ENCODE data around the gene GJA9. TPM values are rescaled to one million over a fixed set of nuclear protein-coding genes. Genes with fewer than 3 reads are reported as not detected.
"Not testable (repeated sequence)": the region's sequence is repeated elsewhere in the genome, so short reads cannot be mapped to it uniquely, and the experiment has no call there.

Gene GJA9
- not detected for total RNA-seq
- 0 reads per million in 2 donors for total RNA-seq

DNA sequence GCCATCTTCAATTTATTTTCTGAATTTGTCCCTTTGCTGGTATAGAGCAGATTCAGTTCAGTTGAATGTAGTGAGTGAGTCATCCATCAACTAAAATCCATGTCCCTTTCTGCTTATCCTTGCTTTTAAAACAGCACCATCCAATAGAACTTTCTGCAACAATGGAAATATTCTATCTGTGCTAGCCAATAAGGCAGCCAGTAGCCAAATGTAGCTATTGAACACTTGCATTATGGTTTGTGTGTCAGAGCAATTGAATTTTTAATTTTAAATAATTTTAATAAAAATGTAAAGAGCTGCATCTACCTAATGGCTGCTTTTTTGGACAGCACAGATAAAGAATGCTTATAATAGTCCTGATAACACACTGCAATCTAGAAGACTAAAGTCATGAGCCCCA, at the start of gene GJA9:
GJA9 (minus strand) TSS at position 101 of the 400 bp plus-strand sequence. CDS start 5,489 bp downstream, outside the sequence.
- Mint-ChIP-seq H3K27me3 (no peaks in the 10 kb centered on the region), H3K27ac (no peak within 1 kb of the TSS), H3K4me1 (no peaks in the 10 kb centered on the region), H3K4me3 (no peak within 1 kb of the TSS), H3K36me3 (ENCODE audit: low read depth) (no peaks in the 10 kb centered on the region)
- ATAC-seq, result no peak
- DNase-seq, result no peak
- H3K9me3 ChIP-seq (ENCODE audit: control insufficient read depth, low read length, poor library complexity, severe bottlenecking), result no peaks in the 10 kb centered on the region

DNA sequence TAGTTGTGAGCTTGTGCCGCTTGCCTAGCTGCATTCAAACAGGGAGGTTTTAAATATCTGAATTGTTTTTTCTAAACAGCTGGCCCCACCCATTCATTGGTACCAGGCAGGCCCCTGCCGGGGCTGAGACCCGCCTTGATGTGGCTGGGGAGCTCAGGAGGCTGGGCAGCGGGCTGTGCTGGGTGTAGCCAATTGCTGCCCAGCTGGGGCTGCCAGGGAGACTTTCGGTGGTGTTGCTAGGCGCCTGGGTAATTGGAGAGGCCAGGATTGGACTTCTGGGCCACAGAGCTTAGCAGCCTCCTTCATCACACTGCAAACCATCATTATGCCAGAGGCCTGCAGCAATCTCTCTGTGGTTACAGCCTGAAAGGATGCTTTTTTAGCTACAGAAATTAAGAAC, 48.1 kb upstream of the GJA9 start:
- no peaks in the 10 kb centered on the region for H3K27me3 Mint-ChIP-seq
- no peaks in the 10 kb centered on the region for H3K36me3 Mint-ChIP-seq (ENCODE audit: low read depth)
- no peak for DNase-seq
- H3K27ac Mint-ChIP-seq, result peak overlapping the region; percentile 8
- no peak for ATAC-seq
- no peaks in the 10 kb centered on the region for H3K9me3 ChIP-seq (ENCODE audit: control insufficient read depth, low read length, poor library complexity, severe bottlenecking)
- no peak overlapping the region for H3K4me3 Mint-ChIP-seq
- H3K4me1 Mint-ChIP-seq, result no peaks in the 10 kb centered on the region

DNA sequence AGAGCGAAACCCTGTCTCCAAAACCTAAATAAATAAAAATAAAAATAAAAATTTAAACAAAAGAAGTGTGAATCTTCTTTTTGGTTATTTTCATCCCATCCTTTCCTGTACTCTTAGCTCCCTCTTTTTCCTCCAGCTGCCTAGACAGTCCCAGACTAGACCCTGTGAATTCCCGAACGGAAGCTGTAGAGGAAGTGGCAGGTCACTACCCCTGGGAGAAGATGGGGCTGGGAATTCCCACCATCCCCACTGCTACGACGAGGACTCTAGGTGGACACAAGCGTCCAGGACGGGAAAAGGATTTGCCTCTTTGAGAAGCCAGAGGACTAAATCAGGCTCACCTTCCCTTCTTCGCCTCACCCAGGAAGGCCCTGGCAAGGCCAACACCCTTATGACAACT, 47.7 kb upstream of the GJA9 start:
- DNase-seq (no peak), ATAC-seq (no peak)
- H3K9me3 ChIP-seq (ENCODE audit: control insufficient read depth, low read length, poor library complexity, severe bottlenecking), result no peaks in the 10 kb centered on the region
- Mint-ChIP-seq H3K36me3 (ENCODE audit: low read depth) (no peaks in the 10 kb centered on the region), H3K4me3 (no peak overlapping the region), H3K4me1 (no peaks in the 10 kb centered on the region), H3K27ac (no peak overlapping the region), H3K27me3 (no peaks in the 10 kb centered on the region)

DNA sequence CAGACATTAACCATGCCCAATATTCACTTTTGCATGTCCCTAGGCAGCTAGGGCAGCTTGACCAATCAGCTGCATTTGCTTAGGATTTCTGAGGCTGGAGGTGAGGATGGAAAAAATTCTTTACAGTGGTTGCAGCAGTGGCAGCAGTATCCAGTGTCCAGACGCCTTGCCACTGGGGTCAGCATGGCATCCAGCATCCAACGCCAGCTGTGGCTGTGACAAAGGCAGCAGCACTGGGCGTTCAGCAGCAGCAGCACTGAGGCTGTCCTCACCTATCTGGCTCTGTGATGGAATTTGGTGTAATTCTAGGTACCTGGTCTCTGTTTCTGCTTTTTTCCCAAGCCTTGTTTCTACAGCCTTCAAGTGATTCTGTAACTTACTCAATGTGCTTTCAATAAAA, 44.7 kb upstream of the GJA9 start:
- no peak overlapping the region for H3K4me3 Mint-ChIP-seq
- ATAC-seq (no peak), DNase-seq (no peak)
- no peaks in the 10 kb centered on the region for H3K9me3 ChIP-seq (ENCODE audit: control insufficient read depth, low read length, poor library complexity, severe bottlenecking)
- H3K27ac Mint-ChIP-seq, result no peak overlapping the region
- H3K36me3 Mint-ChIP-seq (ENCODE audit: low read depth), result no peaks in the 10 kb centered on the region
- no peaks in the 10 kb centered on the region for H3K27me3 Mint-ChIP-seq
- no peaks in the 10 kb centered on the region for H3K4me1 Mint-ChIP-seq

DNA sequence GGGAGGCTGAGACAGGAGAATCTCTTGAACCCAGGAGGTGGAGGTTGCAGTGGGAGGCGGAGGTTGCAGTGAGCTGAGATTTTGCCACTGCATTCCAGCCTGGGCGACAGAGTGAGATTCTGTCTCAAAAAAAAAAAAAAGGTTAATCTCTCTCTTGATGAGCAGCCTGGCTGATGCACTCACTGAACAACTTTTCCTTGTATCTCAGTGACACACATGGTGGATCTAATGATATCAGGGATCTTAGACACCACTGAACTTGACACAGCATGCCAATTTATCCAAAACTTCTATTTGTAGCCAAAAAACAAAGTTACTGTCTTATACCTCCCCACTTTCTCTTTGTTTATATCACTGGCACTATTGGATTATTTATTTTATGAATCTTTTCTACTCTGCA, 44.0 kb upstream of the GJA9 start:
- H3K4me3 Mint-ChIP-seq, result no peak overlapping the region

DNA sequence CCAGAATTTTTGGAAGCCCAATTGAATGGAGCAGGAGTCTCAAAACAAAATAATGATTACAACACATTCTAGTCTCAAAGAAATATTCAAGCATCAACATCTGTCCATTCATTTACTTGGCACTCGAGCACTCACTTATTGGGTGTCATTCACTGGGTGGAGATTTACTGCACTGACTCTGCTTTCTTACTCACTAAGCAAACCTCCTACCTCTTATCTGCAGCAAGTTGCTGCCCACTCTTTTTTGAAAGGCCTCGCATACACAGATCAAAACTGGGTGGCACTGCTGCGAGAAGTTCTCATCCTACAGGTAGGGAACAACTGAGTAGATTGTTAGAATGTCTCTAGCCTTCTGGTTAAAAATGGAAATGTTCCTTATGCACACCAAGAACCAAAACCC, 42.2 kb upstream of the GJA9 start:
- ATAC-seq (no peak), DNase-seq (no peak)
- no peaks in the 10 kb centered on the region for H3K9me3 ChIP-seq (ENCODE audit: control insufficient read depth, low read length, poor library complexity, severe bottlenecking)
- Mint-ChIP-seq H3K27ac (no peak overlapping the region), H3K27me3 (no peaks in the 10 kb centered on the region), H3K4me3 (no peak overlapping the region), H3K36me3 (ENCODE audit: low read depth) (no peaks in the 10 kb centered on the region), H3K4me1 (peaks cover 4% of the 10 kb centered on the region)

More for the DNA sequence above, 44.0 kb upstream of the GJA9 start:
- ATAC-seq (no peak), DNase-seq (no peak)
- H3K36me3 Mint-ChIP-seq (ENCODE audit: low read depth), result no peaks in the 10 kb centered on the region
- no peak overlapping the region for H3K27ac Mint-ChIP-seq
- H3K9me3 ChIP-seq (ENCODE audit: control insufficient read depth, low read length, poor library complexity, severe bottlenecking), result no peaks in the 10 kb centered on the region
- no peaks in the 10 kb centered on the region for H3K4me1 Mint-ChIP-seq
- no peaks in the 10 kb centered on the region for H3K27me3 Mint-ChIP-seq

DNA sequence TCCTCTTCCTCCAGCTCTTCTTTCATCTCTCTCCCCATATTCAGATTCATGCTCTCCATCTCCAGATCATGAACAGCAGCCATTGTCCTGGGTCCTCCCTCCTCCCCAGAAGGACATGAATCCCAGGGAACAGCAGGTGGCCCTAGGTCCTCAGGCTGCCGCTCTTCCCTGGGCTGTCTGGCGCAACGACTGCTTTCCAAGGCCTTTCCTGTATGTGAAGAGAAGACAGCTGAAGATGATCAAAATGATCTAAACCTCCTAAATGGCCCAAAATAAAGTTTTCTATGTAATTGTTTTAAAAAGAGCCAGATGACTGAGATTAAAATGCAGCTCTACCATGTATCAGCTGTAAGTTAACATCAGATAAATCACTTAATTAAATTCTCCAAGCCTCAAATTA, 37.7 kb upstream of the GJA9 start:
- Mint-ChIP-seq H3K4me1 (peaks cover 4% of the 10 kb centered on the region), H3K27ac (no peak overlapping the region), H3K4me3 (no peak overlapping the region), H3K36me3 (ENCODE audit: low read depth) (no peaks in the 10 kb centered on the region), H3K27me3 (no peaks in the 10 kb centered on the region)
- no peak for DNase-seq
- H3K9me3 ChIP-seq (ENCODE audit: control insufficient read depth, low read length, poor library complexity, severe bottlenecking), result no peaks in the 10 kb centered on the region
- ATAC-seq, result no peak

DNA sequence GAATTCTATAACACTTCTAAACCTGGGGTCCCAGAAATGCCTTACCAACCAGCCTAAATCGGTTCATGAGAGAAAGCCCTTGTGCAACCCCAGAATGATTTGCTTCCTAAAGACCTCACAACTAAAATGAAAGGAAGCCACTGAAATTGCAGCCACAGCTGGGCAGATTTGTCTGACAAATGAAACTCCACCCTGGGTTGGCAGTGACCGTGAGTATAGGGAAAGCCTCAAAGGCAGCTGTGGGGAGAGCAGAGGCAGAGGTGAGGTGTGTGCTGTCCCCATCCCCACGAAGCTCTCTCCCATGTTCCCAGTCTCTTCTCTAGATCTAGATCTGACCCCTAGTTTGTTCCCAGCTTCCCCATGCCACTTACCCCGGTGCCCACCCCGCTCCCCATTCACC, 37.2 kb upstream of the GJA9 start:
- no peak overlapping the region for H3K4me3 Mint-ChIP-seq
- H3K27ac Mint-ChIP-seq, result no peak overlapping the region
- peaks cover 4% of the 10 kb centered on the region for H3K4me1 Mint-ChIP-seq
- ATAC-seq (no peak), DNase-seq (no peak)
- H3K27me3 Mint-ChIP-seq, result no peaks in the 10 kb centered on the region
- no peaks in the 10 kb centered on the region for H3K36me3 Mint-ChIP-seq (ENCODE audit: low read depth)
- no peaks in the 10 kb centered on the region for H3K9me3 ChIP-seq (ENCODE audit: control insufficient read depth, low read length, poor library complexity, severe bottlenecking)

DNA sequence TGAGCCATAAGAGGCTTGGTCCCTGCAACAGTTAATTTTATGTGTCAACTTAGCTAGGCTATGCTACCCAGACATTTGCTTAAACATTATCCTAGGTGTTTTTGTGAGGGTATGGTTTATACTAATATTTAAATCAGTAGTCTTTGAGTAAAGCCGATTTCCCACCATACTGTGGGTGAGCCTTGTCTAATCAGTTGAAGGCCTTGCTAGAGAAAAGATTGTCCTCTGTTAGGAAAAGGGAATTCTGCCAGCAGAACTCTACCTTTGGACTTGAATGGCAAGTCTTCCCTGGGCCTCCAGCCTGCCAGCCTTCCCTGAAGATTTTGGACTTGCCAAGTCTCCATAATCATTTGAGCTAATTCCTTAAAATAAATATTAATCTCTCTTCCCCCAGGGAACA, 36.4 kb upstream of the GJA9 start:
- no peak for DNase-seq
- Mint-ChIP-seq H3K4me1 (peaks cover 4% of the 10 kb centered on the region), H3K27me3 (no peaks in the 10 kb centered on the region), H3K27ac (no peak overlapping the region), H3K36me3 (ENCODE audit: low read depth) (no peaks in the 10 kb centered on the region), H3K4me3 (no peak overlapping the region)
- ATAC-seq, result no peak
- no peaks in the 10 kb centered on the region for H3K9me3 ChIP-seq (ENCODE audit: control insufficient read depth, low read length, poor library complexity, severe bottlenecking)

DNA sequence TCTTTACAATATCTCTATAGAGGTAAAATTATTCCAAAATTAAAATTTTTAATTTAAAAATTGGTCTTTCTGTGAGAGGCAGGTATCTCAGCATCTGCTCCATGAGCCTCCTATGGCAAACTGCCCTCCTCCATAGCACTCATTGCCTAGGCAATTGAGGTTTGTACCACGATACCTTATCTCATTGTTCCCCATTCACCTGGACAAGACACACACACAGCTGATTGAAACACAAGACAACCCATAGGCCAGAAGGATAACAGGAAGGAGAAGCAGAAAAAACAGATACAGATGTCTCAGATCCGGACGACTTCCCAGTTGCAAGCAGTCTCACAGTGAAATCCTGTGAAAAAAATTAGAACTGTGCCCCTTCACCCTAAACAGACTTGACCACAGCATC, 36.0 kb upstream of the GJA9 start:
- ATAC-seq (no peak), DNase-seq (no peak)
- Mint-ChIP-seq H3K36me3 (ENCODE audit: low read depth) (no peaks in the 10 kb centered on the region), H3K27me3 (no peaks in the 10 kb centered on the region), H3K4me3 (no peak overlapping the region), H3K27ac (no peak overlapping the region), H3K4me1 (peaks cover 4% of the 10 kb centered on the region)
- no peaks in the 10 kb centered on the region for H3K9me3 ChIP-seq (ENCODE audit: control insufficient read depth, low read length, poor library complexity, severe bottlenecking)

DNA sequence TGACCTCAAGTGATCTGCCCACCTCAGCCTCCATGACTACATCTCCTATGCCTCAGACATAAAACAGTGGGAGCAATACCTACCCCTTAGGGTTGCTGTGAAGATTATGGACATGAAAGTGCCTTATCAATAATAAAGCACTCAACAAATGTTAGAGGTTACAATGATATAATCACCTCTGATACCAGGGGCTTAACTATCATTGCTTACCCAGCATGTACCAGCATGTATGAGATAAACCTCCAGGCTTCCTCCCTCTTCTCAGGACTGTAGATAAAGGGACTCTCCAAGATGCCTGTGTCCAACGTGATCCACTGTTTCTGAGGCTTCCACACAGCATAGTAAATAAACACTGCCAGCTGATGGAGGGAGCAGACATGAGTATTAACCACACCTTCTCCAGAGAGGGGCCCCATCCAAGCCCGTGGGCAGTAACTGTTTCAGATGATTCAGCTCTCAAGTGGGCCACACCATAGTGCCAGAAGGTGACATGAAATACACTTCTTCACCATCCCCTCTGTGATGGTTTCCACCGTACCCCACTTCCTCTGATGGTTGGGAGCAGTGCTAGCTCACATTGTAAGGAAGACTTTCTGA, 34.1 kb upstream of the GJA9 start:
- H3K36me3 Mint-ChIP-seq (ENCODE audit: low read depth), result no peaks in the 10 kb centered on the region
- ATAC-seq, result no peak

DNA sequence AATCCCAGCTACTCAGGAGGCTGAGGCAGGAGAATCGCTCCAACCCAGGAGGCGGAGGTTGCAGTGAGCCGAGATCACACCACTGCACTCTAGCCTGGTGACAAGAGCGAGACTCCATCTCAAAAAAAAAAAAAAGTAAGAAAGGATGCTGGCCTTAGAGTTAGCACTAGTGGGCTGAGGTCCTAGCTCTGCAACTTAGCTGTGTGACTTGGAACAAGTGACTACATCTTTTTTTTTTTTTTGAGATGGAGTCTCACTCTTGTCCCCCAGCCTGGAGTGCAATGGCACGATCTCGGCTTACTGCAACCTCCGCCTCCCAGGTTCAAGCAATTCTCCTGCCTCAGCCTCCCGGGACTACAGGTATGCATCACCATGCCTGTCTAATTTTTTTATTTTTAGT, 33.5 kb upstream of the GJA9 start:
- not testable (repeated sequence) for H3K4me1 Mint-ChIP-seq; H3K27me3 Mint-ChIP-seq; ATAC-seq; H3K36me3 Mint-ChIP-seq (ENCODE audit: low read depth); H3K27ac Mint-ChIP-seq; H3K4me3 Mint-ChIP-seq; DNase-seq; H3K9me3 ChIP-seq (ENCODE audit: control insufficient read depth, low read length, poor library complexity, severe bottlenecking)

More for the DNA sequence above, 34.1 kb upstream of the GJA9 start:
- Mint-ChIP-seq H3K27me3 (no peaks in the 10 kb centered on the region), H3K4me3 (peak overlapping the region; percentile 66), H3K4me1 (peaks cover 4% of the 10 kb centered on the region), H3K27ac (no peak overlapping the region)
- H3K9me3 ChIP-seq (ENCODE audit: control insufficient read depth, low read length, poor library complexity, severe bottlenecking), result no peaks in the 10 kb centered on the region
- no peak for DNase-seq

DNA sequence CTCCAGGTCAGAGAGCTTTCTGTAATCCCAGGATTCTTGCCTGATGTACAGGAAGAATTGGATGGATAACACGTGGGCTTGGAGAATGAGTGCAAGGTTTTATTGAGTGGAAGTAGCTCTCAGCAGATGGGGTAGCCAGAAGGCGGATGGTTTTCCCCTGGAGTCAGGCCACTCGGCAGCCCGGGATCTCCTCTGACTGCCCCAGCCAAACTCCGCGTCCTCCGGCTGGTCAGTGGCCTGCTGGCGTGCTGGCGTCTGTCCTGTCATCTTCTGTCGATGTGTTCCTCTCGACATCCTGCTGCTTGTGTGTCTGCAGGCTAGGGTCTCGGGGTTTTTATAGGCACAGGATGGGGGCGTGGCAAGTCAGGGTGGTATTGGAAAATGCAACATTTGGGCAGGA, 27.4 kb upstream of the GJA9 start:
- no peak for ATAC-seq
- H3K9me3 ChIP-seq (ENCODE audit: control insufficient read depth, low read length, poor library complexity, severe bottlenecking), result no peaks in the 10 kb centered on the region
- Mint-ChIP-seq H3K27ac (no peak overlapping the region), H3K36me3 (ENCODE audit: low read depth) (no peaks in the 10 kb centered on the region), H3K27me3 (no peaks in the 10 kb centered on the region), H3K4me1 (no peaks in the 10 kb centered on the region), H3K4me3 (no peak overlapping the region)
- no peak for DNase-seq

DNA sequence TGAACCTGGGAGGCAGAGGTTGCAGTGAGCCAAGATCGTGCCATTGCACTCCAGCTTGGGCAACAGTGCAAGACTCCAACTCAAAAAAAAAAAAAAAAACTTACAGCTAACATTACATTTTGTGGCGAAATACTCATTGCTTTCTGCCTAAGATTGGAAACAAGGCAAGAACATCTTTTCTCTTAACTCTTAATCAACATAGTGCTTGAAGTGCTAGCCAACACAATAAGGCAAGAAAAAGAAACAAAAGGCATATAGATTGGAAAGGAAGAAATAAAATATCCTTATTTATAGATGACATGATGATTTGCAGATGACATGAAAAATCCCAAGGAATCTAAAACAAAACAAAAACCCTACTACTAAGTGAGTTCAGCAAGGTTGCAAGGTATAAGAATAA, 24.6 kb upstream of the GJA9 start:
- Mint-ChIP-seq H3K36me3 (ENCODE audit: low read depth) (no peaks in the 10 kb centered on the region), H3K4me3 (no peak overlapping the region), H3K27ac (no peak overlapping the region), H3K27me3 (no peaks in the 10 kb centered on the region), H3K4me1 (no peaks in the 10 kb centered on the region)
- DNase-seq (no peak), ATAC-seq (no peak)
- H3K9me3 ChIP-seq (ENCODE audit: control insufficient read depth, low read length, poor library complexity, severe bottlenecking), result no peaks in the 10 kb centered on the region
